HEK293 (cell line): ENCODE results near the gene CH25H.
"Not testable (repeated sequence)": the region's sequence is repeated elsewhere in the genome, so short reads cannot be mapped to it uniquely, and the experiment has no call there.

Source experiments
- CTCF ChIA-PET: fragments of 350-600 bp; formaldehyde crosslinking; extraction: SDS; loops from one replicate; lab custom pipeline; 2021; ENCODE audit warnings: antibody characterized with exemption; lab: Yijun Ruan, JAX
- POLR2A ChIA-PET: fragments of 300-600 bp; formaldehyde crosslinking; extraction: SDS; loops from one replicate; lab custom pipeline; 2020; ENCODE audit warnings: antibody characterized with exemption, inconsistent platforms; lab: Yijun Ruan, JAX
- H3K27ac ChIP-seq: fragments of 200-500 bp; sonication (Bioruptor generic); 2 replicates; pipeline ENCODE4 v1.5.1; 2014; ENCODE audit warnings: low read depth, low read length, control low read depth, inconsistent platforms; ENCODE audit errors: extremely low read depth
- H3K36me3 ChIP-seq, 2 experiments: fragments of 200-500 bp in 1 of 2; sonication (Bioruptor generic) in 1 of 2; 1 replicate in 1 of 2; 2 replicates in 1 of 2; pipeline ENCODE4 v1.5.1; 2014 to 2017; ENCODE audit warnings: inconsistent platforms in 2 of 2, low read length in 2 of 2; ENCODE audit not compliant: control insufficient read depth in 2 of 2, insufficient read depth in 1 of 2
- H3K4me1 ChIP-seq: fragments of 200-500 bp; sonication (Bioruptor generic); 2 replicates; pipeline ENCODE4 v1.5.1; 2014; ENCODE audit warnings: mild to moderate bottlenecking, low read length, inconsistent platforms; ENCODE audit not compliant: control insufficient read depth, insufficient read depth
- H3K4me3 ChIP-seq: 2 replicates; pipeline ENCODE4 v1.5.1; 2011; ENCODE audit warnings: low read depth, mild to moderate bottlenecking, control low read depth, low read length, moderate library complexity
- H3K9me3 ChIP-seq: fragments of 200-500 bp; sonication (Bioruptor generic); 2 replicates; pipeline ENCODE4 v1.5.1; 2014; ENCODE audit warnings: low read depth, low read length, inconsistent platforms; ENCODE audit not compliant: control insufficient read depth, insufficient read depth
- KLF10 ChIP-seq: fragments of 450-650 bp; IDR thresholded peaks from 2 replicates; pipeline ENCODE4 v1.5.1; 2018; ENCODE audit warnings: missing biosample characterization, mild to moderate bottlenecking, missing genetic modification characterization
- OSR2 ChIP-seq: fragments of 450-650 bp; formaldehyde crosslinking; IDR thresholded peaks from 2 replicates; pipeline ENCODE4 v1.5.1; 2016; ENCODE audit warnings: missing biosample characterization, missing genetic modification characterization
- OVOL3 ChIP-seq: fragments of 450-650 bp; formaldehyde crosslinking; IDR thresholded peaks from 2 replicates; pipeline ENCODE4 v1.5.1; 2016; ENCODE audit warnings: missing biosample characterization, missing genetic modification characterization
- YY2 ChIP-seq: fragments of 450-650 bp; formaldehyde crosslinking; IDR thresholded peaks from 2 replicates; pipeline ENCODE4 v1.5.1; 2016; ENCODE audit warnings: missing biosample characterization, missing genetic modification characterization
- ZNF114 ChIP-seq: fragments of 450-650 bp; formaldehyde crosslinking; IDR thresholded peaks from 2 replicates; pipeline ENCODE4 v1.5.0; 2017; ENCODE audit warnings: missing biosample characterization, missing genetic modification characterization
- ZNF121 ChIP-seq: fragments of 450-650 bp; formaldehyde crosslinking; IDR thresholded peaks from 2 replicates; pipeline ENCODE4 v1.5.1; 2016; ENCODE audit warnings: missing biosample characterization, missing genetic modification characterization
- ZNF138 ChIP-seq: fragments of 450-650 bp; formaldehyde crosslinking; IDR thresholded peaks from 2 replicates; pipeline ENCODE4 v1.5.1; 2016; ENCODE audit warnings: missing biosample characterization, missing genetic modification characterization, borderline replicate concordance
- ZNF221 ChIP-seq: fragments of 450-650 bp; formaldehyde crosslinking; IDR thresholded peaks from 2 replicates; pipeline ENCODE4 v1.5.1; 2017; ENCODE audit warnings: missing biosample characterization, missing genetic modification characterization, borderline replicate concordance
- ZNF274 ChIP-seq, 2 experiments: fragments of 200-500 bp in 1 of 2; fragments of 450-650 bp in 1 of 2; sonication (Bioruptor generic) in 1 of 2; formaldehyde crosslinking in 1 of 2; IDR thresholded peaks; 2 replicates each; pipeline versions ENCODE4 v1.5.1 to v1.6.1; 2014 to 2016; ENCODE audit warnings: borderline replicate concordance in 1 of 2, inconsistent platforms in 1 of 2, low read length in 1 of 2, missing biosample characterization in 1 of 2, missing genetic modification characterization in 1 of 2
- ZNF600 ChIP-seq: fragments of 450-650 bp; formaldehyde crosslinking; IDR thresholded peaks from 2 replicates; pipeline ENCODE4 v1.5.1; 2016; ENCODE audit warnings: missing biosample characterization, missing genetic modification characterization
- ZNF654 ChIP-seq: fragments of 450-650 bp; formaldehyde crosslinking; IDR thresholded peaks from 2 replicates; pipeline ENCODE4 v1.5.1; 2016; ENCODE audit warnings: low read depth, missing biosample characterization, missing genetic modification characterization
- ZSCAN16 ChIP-seq: fragments of 450-650 bp; formaldehyde crosslinking; IDR thresholded peaks from 2 replicates; pipeline ENCODE4 v1.5.1; 2016; ENCODE audit warnings: missing biosample characterization, missing genetic modification characterization
- TF ChIP-seq, protein P1 (sequence below): fragments of 450-650 bp; formaldehyde crosslinking; conservative IDR thresholded peaks from 2 replicates; pipeline ENCODE4 v1.5.1; 2016; ENCODE audit warnings: low read depth, missing biosample characterization, missing genetic modification characterization
- TF ChIP-seq, protein P2 (sequence below): fragments of 450-650 bp; formaldehyde crosslinking; IDR thresholded peaks from 2 replicates; pipeline ENCODE4 v1.5.1; 2016; ENCODE audit warnings: missing biosample characterization, missing genetic modification characterization
- TF ChIP-seq, protein P3 (sequence below): fragments of 450-650 bp; formaldehyde crosslinking; IDR thresholded peaks from 2 replicates; pipeline ENCODE4 v1.5.1; 2016; ENCODE audit warnings: missing biosample characterization, missing genetic modification characterization

CH25H gene

DNA sequence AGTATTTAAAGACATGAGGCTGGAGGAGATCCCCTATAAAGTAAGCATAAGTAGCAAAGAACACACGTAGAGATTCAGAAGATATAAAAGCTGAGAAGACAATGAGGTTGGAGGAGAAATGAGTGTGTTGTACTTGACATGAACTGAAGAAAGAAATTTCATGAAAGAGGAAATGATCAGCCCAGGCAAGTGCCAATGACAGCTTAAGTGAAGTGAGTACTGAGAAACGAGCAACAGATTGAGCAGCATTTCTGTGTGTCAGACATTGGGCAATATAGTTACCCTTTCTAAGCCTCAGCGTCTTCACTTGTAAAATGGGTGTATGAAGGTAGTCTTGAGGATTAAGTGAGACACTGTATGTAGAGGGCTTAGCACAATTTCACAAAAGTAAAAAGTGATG is 49.2 kb upstream of the CH25H start:
- TF ChIP-seq, protein P1, sequence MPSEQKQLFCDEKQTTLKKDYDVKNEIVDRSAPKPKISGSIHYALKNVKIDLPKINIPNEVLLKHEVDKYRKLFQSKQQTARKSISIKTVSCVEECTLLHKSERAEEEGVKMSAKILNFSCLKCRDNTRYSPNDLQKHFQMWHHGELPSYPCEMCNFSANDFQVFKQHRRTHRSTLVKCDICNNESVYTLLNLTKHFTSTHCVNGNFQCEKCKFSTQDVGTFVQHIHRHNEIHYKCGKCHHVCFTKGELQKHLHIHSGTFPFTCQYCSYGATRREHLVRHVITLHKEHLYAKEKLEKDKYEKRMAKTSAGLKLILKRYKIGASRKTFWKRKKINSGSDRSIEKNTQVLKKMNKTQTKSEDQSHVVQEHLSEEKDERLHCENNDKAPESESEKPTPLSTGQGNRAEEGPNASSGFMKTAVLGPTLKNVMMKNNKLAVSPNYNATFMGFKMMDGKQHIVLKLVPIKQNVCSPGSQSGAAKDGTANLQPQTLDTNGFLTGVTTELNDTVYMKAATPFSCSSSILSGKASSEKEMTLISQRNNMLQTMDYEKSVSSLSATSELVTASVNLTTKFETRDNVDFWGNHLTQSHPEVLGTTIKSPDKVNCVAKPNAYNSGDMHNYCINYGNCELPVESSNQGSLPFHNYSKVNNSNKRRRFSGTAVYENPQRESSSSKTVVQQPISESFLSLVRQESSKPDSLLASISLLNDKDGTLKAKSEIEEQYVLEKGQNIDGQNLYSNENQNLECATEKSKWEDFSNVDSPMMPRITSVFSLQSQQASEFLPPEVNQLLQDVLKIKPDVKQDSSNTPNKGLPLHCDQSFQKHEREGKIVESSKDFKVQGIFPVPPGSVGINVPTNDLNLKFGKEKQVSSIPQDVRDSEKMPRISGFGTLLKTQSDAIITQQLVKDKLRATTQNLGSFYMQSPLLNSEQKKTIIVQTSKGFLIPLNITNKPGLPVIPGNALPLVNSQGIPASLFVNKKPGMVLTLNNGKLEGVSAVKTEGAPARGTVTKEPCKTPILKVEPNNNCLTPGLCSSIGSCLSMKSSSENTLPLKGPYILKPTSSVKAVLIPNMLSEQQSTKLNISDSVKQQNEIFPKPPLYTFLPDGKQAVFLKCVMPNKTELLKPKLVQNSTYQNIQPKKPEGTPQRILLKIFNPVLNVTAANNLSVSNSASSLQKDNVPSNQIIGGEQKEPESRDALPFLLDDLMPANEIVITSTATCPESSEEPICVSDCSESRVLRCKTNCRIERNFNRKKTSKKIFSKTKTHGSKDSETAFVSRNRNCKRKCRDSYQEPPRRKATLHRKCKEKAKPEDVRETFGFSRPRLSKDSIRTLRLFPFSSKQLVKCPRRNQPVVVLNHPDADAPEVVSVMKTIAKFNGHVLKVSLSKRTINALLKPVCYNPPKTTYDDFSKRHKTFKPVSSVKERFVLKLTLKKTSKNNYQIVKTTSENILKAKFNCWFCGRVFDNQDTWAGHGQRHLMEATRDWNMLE (tag by site-specific recombination) = no peak
- TF ChIP-seq OVOL3 (tag by site-specific recombination) (no peak), ZSCAN16 (no peak), KLF10 (no peak), ZNF600 (tag by site-specific recombination) (no peak), ZNF654 (tag by site-specific recombination) (no peak)
- TF ChIP-seq, protein P2, sequence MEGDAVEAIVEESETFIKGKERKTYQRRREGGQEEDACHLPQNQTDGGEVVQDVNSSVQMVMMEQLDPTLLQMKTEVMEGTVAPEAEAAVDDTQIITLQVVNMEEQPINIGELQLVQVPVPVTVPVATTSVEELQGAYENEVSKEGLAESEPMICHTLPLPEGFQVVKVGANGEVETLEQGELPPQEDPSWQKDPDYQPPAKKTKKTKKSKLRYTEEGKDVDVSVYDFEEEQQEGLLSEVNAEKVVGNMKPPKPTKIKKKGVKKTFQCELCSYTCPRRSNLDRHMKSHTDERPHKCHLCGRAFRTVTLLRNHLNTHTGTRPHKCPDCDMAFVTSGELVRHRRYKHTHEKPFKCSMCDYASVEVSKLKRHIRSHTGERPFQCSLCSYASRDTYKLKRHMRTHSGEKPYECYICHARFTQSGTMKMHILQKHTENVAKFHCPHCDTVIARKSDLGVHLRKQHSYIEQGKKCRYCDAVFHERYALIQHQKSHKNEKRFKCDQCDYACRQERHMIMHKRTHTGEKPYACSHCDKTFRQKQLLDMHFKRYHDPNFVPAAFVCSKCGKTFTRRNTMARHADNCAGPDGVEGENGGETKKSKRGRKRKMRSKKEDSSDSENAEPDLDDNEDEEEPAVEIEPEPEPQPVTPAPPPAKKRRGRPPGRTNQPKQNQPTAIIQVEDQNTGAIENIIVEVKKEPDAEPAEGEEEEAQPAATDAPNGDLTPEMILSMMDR (tag by site-specific recombination) = no peak
- no peak overlapping the region for H3K27ac ChIP-seq
- ChIA-PET CTCF (interaction anchor here (0.9 kb wide), 1 partner anchor 162 kb away, joined by 3 read pairs; no protein-coding TSS in a partner anchor), POLR2A (no interaction called here)
- no peaks in the 10 kb centered on the region for H3K4me1 ChIP-seq
- H3K4me3 ChIP-seq = no peak overlapping the region
- H3K9me3 ChIP-seq = no peaks in the 10 kb centered on the region
- no peaks in the 10 kb centered on the region for H3K36me3 ChIP-seq

DNA sequence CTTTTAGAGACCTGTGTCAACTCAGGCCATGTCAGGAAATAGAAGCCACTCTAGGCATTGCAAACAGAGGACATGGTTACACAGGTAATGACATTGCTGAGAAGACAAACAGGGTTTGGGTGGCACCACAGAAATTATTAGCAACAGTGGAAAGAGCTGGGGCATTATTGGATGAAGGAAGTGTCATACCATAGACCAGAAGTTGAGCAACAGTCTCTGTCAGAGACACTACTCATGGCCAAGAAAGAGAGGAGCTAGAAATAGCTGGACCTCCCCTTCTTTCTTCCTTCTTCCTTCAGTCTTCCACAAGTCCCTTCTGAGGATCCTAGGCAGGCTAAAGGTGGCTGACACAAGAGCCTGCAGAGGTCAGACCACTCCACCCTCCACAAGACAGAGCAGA is 48.7 kb upstream of the CH25H start:
- no peaks in the 10 kb centered on the region for H3K36me3 ChIP-seq
- TF ChIP-seq ZNF221 (tag by site-specific recombination) = no peak
- TF ChIP-seq OSR2 = no peak
- TF ChIP-seq ZNF114 (tag by site-specific recombination) = no peak
- no peak for TF ChIP-seq ZNF274 (IDR thresholded peaks at IDR 0.05; ENCODE audit: low read length)
- TF ChIP-seq ZNF274 (tag by site-specific recombination; IDR thresholded peaks at IDR 0.05; ENCODE audit: borderline replicate concordance) = no peak
- TF ChIP-seq ZNF138 (tag by site-specific recombination) = no peak
- TF ChIP-seq, protein P3, sequence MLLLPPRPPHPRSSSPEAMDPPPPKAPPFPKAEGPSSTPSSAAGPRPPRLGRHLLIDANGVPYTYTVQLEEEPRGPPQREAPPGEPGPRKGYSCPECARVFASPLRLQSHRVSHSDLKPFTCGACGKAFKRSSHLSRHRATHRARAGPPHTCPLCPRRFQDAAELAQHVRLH = no peak
- TF ChIP-seq YY2 (tag by site-specific recombination) = no peak
- no peak for TF ChIP-seq ZNF121 (tag by site-specific recombination)
- no peaks in the 10 kb centered on the region for H3K9me3 ChIP-seq
- ChIA-PET CTCF (interaction anchor here (0.9 kb wide), 1 partner anchor 163 kb away, joined by 3 read pairs; no protein-coding TSS in a partner anchor), POLR2A (no interaction called here)
- H3K4me3 ChIP-seq = no peak overlapping the region
- H3K27ac ChIP-seq = no peak overlapping the region
- H3K4me1 ChIP-seq = no peaks in the 10 kb centered on the region

GRCh38 chr10:89255091-89255579 is 48.0 kb upstream of the CH25H start:
- H3K4me3 ChIP-seq, POLR2A ChIA-PET, H3K36me3 ChIP-seq, H3K9me3 ChIP-seq, CTCF ChIA-PET, H3K27ac ChIP-seq, H3K4me1 ChIP-seq: not testable (repeated sequence)
